Daoy (cell line): ENCODE results near the gene KCNIP2. TPM values are rescaled to one million over a fixed set of nuclear protein-coding genes. Genes with fewer than 3 reads are reported as not detected.
A peak's percentile ranks its signal among the peaks of the same experiment; 100 is the strongest.

Experiments
- DNase-seq: peaks from one replicate; pipeline ENCODE4 v3.0.0-alpha.2; 2015; ENCODE audit warnings: low read depth
- total RNA-seq: library from RNA; depleted of rRNA; stranded (reverse); fragments of >200 nt; shearing (Covaris generic); gene quantifications from 2 replicates; pipeline ENCODE4 v1.2.3, GENCODE V29; 2014; rRNA removed

KCNIP2 gene
- 0.40 TPM in 1 of 2 replicates, not detected in the other for total RNA-seq

DNA sequence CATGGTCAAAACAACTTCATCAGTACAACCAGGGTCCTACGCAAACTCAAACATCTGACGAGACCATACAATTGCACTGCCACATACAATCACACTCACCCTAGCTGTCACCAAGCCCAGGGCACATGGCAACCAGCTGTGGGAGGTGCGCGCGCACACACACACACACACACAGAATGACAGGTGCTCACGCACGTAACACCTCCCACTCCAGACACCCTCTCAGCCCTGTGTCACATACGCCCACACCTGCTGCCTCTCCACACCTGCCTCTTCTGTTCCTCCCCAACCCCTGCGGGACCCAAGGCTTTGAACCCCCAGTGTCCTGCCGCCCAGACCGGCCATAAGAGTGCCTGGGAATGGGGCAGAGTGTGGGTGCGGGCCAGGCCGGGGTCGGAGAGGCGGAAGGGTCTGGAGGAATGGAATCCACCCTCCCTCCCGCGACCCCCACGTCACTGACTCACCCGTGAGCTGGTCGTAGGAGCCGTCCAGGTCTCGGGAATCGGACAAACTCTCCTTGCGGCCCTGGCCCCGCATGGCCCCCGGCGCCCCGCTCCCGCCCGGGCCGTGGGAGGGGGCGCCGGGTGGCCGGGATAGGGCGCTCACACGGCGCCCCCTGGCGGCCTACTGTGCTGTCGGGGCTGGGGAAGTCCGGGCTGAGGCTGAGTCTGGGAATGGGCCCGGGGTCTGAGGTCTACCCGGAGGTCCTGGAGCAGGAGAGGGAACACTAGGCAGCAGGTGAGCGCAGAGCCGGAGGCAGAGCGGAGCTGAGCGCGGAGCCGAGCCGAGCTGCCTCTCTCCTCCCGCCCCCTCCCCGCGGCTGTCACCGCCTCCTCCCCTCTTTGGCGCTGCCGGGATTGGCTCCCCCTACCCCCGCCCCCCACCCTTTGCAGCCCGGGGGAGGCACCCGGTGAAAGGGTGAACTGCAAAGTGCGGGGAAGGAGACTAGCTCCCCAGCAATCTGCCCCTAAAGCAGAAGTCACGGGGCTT is at the start of gene KCNIP2:
KCNIP2 (minus strand) TSS at position 769 of the 990 bp plus-strand sequence; CDS start at position 537, 232 bp downstream.
- no peak for DNase-seq

- DNase-seq, result no peak
Measured at GRCh38 chr10:101892782-101893391, 49.3 kb upstream of the KCNIP2 start.

- peak; percentile 50 for DNase-seq
Measured at GRCh38 chr10:101889256-101890210, 45.9 kb upstream of the KCNIP2 start.

- no peak for DNase-seq
Measured at GRCh38 chr10:101888251-101888949, 44.8 kb upstream of the KCNIP2 start.

- no peak for DNase-seq
Measured at GRCh38 chr10:101887775-101888174, 44.2 kb upstream of the KCNIP2 start.

DNA sequence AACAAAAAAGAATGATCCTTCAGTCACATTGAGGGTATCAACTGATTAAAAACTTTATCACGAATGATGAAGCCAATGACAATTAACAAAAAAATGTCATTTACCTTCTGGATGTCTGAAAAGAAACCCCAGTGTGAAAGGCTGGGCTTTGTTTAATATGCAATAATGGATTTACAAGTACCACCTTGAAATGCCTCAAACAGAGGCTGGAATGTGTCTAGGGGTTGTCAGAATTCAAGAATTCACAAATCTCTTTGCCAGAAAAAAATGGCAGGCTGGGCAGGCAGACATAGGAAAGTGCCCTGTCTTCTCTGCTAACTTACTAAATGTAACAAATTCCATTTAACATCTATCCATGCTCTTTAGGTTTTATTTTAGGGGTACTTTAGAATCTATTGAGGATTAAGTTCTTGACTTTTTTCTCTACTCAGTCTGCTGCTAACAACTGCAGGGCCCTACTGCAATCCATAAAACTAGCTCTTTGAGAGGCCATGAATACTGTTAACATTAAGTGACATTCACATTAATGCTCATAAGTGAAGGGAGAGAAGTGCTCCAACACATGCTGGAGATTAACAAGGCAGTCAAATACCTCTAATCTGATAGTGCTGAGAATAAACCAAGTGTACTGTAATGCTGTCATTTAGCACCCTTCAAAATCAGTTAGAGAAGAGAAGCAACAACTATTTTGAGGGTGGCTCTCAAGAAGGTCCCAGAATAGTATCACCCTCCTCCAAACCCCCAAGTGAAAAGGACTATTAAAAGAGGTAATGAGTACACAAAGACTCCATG is 43.1 kb upstream of the KCNIP2 start:
- no peak for DNase-seq

DNA sequence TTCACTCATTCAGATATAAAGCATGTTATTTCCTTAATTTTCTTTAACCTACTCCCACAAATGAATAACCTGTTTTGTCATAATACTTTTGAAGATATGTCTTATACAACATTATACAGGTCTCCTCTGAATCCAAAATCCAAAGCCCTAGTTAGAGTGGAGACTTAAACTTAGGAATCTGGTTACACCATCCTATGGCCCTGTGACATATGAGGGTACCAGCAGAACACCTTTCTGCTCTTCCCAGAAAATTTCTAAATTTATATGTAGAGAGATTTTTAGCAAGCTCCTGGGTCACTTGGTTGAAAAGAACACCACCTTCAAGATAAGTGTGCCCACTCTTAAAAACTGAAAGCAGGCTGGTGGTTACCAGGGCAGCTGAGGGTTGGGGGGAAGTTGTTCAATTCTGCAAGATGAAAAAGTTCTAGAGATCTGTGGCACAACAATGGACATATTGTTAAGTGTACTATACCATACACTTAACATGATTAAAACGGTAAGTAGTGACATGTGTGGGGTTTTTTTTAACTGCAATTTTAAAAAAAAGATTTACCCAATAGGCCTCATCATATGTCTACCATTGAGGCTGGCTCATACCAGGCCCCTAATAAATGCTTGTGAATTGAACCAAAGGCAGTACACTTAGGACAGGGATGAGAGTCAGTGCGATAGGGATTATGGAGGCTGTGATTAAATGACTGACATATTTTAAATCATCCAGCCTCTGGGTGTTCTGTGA is 37.6 kb upstream of the KCNIP2 start:
- DNase-seq, result no peak

DNA sequence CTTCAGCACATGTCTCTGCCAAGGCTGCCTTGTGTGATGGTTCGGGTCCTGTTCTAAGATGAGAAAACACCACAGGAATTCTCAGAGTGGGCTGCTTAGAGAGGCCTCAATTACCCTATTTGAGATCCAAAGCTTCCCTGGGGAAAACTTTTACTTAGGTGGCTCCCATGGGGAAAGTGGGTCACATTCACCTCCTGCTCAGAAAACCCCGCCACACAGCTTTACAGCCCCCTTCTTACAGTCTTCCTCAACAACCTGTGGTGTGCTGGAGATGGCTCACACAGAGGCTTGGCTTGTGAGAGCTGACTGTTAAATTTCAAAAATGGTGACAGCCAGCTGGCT is 36.6 kb upstream of the KCNIP2 start:
- no peak for DNase-seq

DNA sequence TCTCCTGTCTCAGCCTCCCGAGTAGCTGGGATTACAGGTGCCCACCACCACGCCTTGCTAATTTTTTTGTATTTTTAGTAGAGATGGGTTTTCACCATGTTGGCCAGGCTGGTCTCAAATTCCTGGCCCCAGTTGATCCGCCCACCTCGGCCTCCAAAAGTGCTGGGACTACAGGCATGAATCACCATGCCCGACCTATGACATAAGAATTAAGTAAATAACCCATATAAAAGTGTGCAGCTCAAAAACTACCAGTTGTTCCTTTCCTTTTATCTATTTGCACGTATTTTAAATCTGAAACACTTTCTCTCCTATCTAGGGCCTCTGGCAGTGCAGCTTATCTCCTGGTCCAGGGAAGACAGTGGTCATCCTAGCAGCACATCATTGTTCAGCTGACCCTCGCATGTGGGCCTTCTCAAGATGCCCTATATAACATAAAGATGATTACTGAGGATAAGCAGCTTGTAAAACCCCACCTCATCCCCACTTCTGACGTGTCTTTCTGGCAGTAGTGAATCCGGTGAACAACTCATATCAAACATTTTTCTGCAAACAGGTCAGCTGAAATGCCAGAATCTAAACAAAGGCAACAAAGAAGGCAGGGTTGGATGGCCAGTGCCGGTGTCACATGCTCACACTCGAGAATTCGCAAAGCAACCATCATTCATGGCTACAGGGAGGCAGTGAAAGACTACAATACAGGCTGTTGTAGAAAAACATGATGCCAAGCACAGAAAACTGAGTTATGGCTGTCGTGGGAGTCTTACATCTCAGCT is 36.0 kb upstream of the KCNIP2 start:
- peak; percentile 47 for DNase-seq

DNA sequence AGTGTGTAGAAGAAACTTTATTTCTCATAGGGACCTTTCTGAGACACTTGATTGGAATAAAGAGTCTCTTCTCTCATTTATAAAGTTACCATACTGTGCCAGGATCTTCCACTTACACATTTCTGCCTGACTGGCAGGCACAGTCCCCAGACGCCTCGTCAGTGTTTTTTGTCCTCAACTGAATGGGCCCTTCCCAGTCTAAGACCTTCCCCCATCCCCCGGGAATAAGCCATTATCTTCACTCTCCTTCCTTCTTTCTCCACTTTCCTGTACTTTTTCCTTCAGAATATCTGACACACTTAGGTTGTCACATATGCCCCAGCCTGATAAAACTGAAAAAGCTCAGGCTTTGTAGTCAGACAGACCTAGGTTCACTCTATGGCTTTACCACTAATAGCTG is 35.3 kb upstream of the KCNIP2 start:
- DNase-seq, result no peak

DNA sequence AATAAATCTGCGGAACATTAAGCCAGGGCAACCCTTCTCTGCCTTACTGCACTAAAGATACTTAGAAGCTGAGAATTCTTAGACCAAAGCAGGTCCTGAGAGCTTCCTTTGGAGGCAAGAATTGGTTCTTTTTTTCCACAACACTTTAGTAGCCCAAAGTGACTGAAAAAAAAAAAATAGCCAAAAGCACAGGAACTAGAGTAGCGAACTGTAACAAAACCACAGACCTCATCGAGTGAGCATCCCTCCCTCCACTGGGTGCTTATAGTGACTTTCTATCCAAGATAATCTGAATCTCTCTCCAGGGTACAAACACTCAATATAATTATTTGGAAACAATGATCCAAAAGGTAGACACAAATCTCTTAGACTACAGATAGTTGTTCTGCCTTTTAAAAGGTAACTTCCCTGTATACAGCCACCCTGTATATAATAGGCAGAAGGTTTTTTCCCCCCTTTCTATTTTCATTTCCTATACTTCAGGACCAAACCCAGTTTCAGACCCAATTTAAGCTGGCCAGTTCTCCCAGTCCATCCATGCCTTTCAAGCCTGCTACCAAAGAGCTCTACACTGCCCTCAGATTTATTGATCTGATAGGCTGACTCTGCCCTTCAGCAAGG is 31.6 kb upstream of the KCNIP2 start:
- no peak for DNase-seq

DNA sequence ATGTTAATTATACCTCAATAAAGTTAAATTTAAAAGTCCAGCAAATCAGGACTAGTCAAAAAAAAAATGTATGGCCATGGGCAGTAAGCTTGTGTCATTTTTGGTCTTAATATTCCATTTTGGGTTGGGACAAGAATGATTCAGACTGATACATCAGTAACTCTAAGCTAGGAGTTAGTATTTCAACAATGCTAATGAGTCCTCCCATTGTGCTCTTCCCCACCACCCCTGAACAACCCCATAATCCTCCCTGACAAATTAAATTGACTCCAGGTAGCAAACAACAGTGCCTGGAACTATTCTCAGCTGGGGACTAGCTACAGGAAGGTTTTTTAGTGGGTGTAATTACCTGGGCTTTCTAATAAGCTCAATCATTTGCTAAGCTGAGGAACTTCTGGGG is 30.7 kb upstream of the KCNIP2 start:
- DNase-seq, result no peak

- DNase-seq, result no peak
Measured at GRCh38 chr10:101867931-101868330, 24.3 kb upstream of the KCNIP2 start.

DNA sequence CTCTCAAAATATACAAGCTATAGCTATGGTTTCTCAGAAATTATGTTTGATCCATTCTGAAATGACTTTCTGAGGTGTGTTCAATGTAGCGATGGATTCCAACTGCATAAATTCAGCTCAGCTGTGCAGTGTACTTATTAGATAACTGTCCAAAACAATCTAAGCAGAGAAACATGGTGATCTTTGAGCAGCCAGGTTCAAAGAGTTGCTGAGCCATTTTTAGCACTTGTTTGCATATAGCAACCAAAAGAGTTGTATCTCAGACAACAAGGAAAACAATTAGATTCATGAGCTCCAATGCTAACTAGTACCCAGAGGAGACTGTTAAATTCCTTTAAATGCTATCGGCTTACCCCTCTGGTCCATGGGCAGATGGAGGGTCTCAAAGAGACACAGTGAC is 15.9 kb upstream of the KCNIP2 start:
- DNase-seq, result no peak

GRCh38 chr10:101858723-101859500 is 15.3 kb upstream of the KCNIP2 start:
- no peak for DNase-seq

GRCh38 chr10:101857802-101858476 is 14.3 kb upstream of the KCNIP2 start:
- DNase-seq, result no peak

- DNase-seq, result no peak
Measured at GRCh38 chr10:101856626-101857025, 13.0 kb upstream of the KCNIP2 start.
